Erythroblast (primary cell): ENCODE data around the gene GGACT.
"Not testable (repeated sequence)": the region's sequence is repeated elsewhere in the genome, so short reads cannot be mapped to it uniquely, and the experiment has no call there.

ENCODE experiments used
- GATA1 ChIP-seq: IDR thresholded peaks from 2 replicates; pipeline ENCODE4 v1.6.1; 2011; ENCODE audit warnings: low read depth, mild to moderate bottlenecking, control low read depth, low read length, moderate library complexity
- POLR2A ChIP-seq: IDR thresholded peaks from 2 replicates; pipeline ENCODE4 v1.6.1; 2011; ENCODE audit warnings: mild to moderate bottlenecking, low read length

DNA sequence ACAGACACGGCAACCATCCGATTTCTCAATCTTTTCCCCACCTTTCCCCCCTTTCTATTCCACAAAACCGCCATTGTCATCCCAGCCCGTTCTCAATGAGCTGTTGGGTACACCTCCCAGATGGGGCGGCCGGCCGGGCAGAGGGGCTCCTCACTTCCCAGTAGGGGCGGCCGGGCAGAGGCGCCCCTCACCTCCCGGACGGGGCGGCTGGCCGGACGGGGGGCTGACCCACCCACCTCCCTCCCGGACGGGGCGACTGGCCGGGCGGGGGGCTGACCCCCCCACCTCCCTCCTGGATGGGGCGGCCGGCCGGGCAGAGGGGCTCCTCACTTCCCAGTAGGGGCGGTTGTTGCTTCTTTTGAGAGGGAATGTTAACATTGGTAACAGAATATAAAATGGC lies 30.3 kb upstream of the GGACT start:
- TF ChIP-seq POLR2A, GATA1: not testable (repeated sequence)
